Liver (tissue), 9 donors: ENCODE data around the gene FAM227B. TPM values are rescaled to one million over a fixed set of nuclear protein-coding genes. Genes with fewer than 3 reads are reported as not detected.

ENCODE experiments used
- DNase-seq: peaks from one replicate; pipeline ENCODE4 v3.0.0-alpha.2; 2017; ENCODE audit warnings: low spot score
- H3K27ac ChIP-seq, 2 donors: one replicate each; pipeline ENCODE4 v1.7.0; 2013; ENCODE audit warnings: inconsistent platforms in 2 of 2, low read length in 2 of 2, control low read depth in 1 of 2, low read depth in 1 of 2, mild to moderate bottlenecking in 1 of 2
- H3K27me3 ChIP-seq, 4 donors: one replicate each; pipeline versions ENCODE4 v1.6.1 to v1.7.0; 2013; ENCODE audit warnings: low read length in 3 of 4, inconsistent platforms in 1 of 4, mild to moderate bottlenecking in 1 of 4, moderate library complexity in 1 of 4; ENCODE audit not compliant: control insufficient read depth in 4 of 4, insufficient read depth in 4 of 4
- H3K36me3 ChIP-seq, 4 donors: one replicate each; pipeline versions ENCODE4 v1.6.1 to v1.7.0; 2013; ENCODE audit warnings: low read length in 3 of 4, mild to moderate bottlenecking in 3 of 4, low read depth in 1 of 4, moderate library complexity in 1 of 4; ENCODE audit not compliant: control insufficient read depth in 4 of 4, insufficient read depth in 3 of 4
- H3K4me1 ChIP-seq, 4 donors: one replicate each; pipeline versions ENCODE4 v1.6.1 to v1.7.0; 2013; ENCODE audit warnings: low read length in 3 of 4, mild to moderate bottlenecking in 3 of 4, moderate library complexity in 1 of 4; ENCODE audit not compliant: control insufficient read depth in 4 of 4, insufficient read depth in 4 of 4
- H3K4me3 ChIP-seq, 3 donors: one replicate each; pipeline versions ENCODE4 v1.6.1 to v1.7.0; 2013; ENCODE audit warnings: low read length in 3 of 3, control low read depth in 1 of 3, low read depth in 1 of 3, mild to moderate bottlenecking in 1 of 3
- H3K9ac ChIP-seq, 2 donors: one replicate each; pipeline ENCODE4 v1.7.0; 2013; ENCODE audit warnings: low read length in 2 of 2, mild to moderate bottlenecking in 2 of 2, moderate library complexity in 2 of 2, control low read depth in 1 of 2, low read depth in 1 of 2
- H3K9me3 ChIP-seq, 4 donors: one replicate each; pipeline versions ENCODE4 v1.6.1 to v1.7.0; 2013; ENCODE audit warnings: low read length in 3 of 4; ENCODE audit not compliant: control insufficient read depth in 4 of 4
- CTCF ChIP-seq: fragments of 150-350 bp; IDR thresholded peaks from 2 replicates; pipeline ENCODE4 v1.5.1; 2017; ENCODE audit warnings: improper control_type of control experiment, low read depth, low read length; ENCODE audit not compliant: missing input control
- FOXA1 ChIP-seq: IDR thresholded peaks from 2 replicates; pipeline ENCODE4 v1.6.1; 2016; ENCODE audit warnings: antibody characterized with exemption
- GABPA ChIP-seq, 2 donors: IDR thresholded peaks in 1 of 2; conservative IDR thresholded peaks in 1 of 2; 2 replicates each; pipeline ENCODE4 v1.6.1; 2016; ENCODE audit warnings: antibody characterized with exemption in 2 of 2, mild to moderate bottlenecking in 1 of 2, moderate library complexity in 1 of 2
- HNF4G ChIP-seq: IDR thresholded peaks from 2 replicates; pipeline ENCODE4 v1.6.1; 2016; ENCODE audit warnings: antibody characterized with exemption
- JUND ChIP-seq, 2 donors: IDR thresholded peaks; 2 replicates each; pipeline ENCODE4 v1.6.1; 2016; ENCODE audit warnings: antibody characterized with exemption in 2 of 2
- RAD21 ChIP-seq, 2 donors: IDR thresholded peaks; 2 replicates each; pipeline ENCODE4 v1.6.1; 2016; ENCODE audit warnings: antibody characterized with exemption in 2 of 2, mild to moderate bottlenecking in 2 of 2
- REST ChIP-seq: IDR thresholded peaks from 2 replicates; pipeline ENCODE4 v1.6.1; 2016; ENCODE audit warnings: antibody characterized with exemption, mild to moderate bottlenecking
- RXRA ChIP-seq, 2 donors: IDR thresholded peaks; 2 replicates each; pipeline ENCODE4 v1.6.1; 2017 to 2018; ENCODE audit warnings: antibody characterized with exemption in 2 of 2, mild to moderate bottlenecking in 1 of 2
- SP1 ChIP-seq: IDR thresholded peaks from 2 replicates; pipeline ENCODE4 v1.6.1; 2018; ENCODE audit warnings: antibody characterized with exemption, mild to moderate bottlenecking
- YY1 ChIP-seq: IDR thresholded peaks from 2 replicates; pipeline ENCODE4 v1.6.1; 2016; ENCODE audit warnings: antibody characterized with exemption, mild to moderate bottlenecking
- WGBS: extraction: QIAGEN DNeasy Blood & Tissue Kit; methylation state at CpG from one replicate; pipeline ENCODE4 v1.1.7; 2013; 5-methylcytosine and 5-hydroxymethylcytosine counted together
- polyA plus RNA-seq, 2 donors: library from polyadenylated mRNA; stranded (reverse) in 1 of 2; unstranded in 1 of 2; fragments of 200-250 nt in 1 of 2; fragments of >200 nt in 1 of 2; fragmentation: Nextera tagmentation in 1 of 2; extraction: Ambion mirVana in 1 of 2; gene quantifications; one replicate each; pipeline versions ENCODE4 v1.2.1 to v1.2.3, GENCODE V29; 2013 to 2015
- total RNA-seq, 2 donors: library from RNA; depleted of rRNA; stranded (reverse); fragments of >200 nt; gene quantifications; one replicate each; pipeline ENCODE4 v1.2.3, GENCODE V29; 2014
- TF ChIP-seq, protein P1 (sequence below): IDR thresholded peaks from 2 replicates; pipeline ENCODE4 v1.6.1; 2016; ENCODE audit warnings: antibody characterized with exemption
- donor health status: healthy.
- donor health status: healthy.
- donor health status: healthy.
- donor health status: healthy.
- donor health status: healthy.

The FAM227B gene
- total and polyA plus RNA-seq, 4 donors = 1.3 to 5.1 (median 3.8) TPM

- Histone ChIP-seq H3K4me1 (peaks cover 3 to 17% (median 4%) of the 10 kb centered on the region in 4 donors), H3K9ac (no peak overlapping the region), H3K4me3 (no peak overlapping the region), H3K9me3 (no peaks in the 10 kb centered on the region), H3K27ac (peak overlapping the region in 1 of 2 donors; percentile 13), H3K36me3 (no peaks in the 10 kb centered on the region), H3K27me3 (no peaks in the 10 kb centered on the region)
- no peak for TF ChIP-seq REST
- TF ChIP-seq SP1 = no peak
- no peak for TF ChIP-seq GABPA (IDR thresholded peaks at IDR 0.05 in 1 of 2, conservative IDR thresholded peaks at IDR 0.05 in 1 of 2)
- no peak for TF ChIP-seq RXRA (IDR thresholded peaks at IDR 0.05)
- no peak for TF ChIP-seq RAD21 (IDR thresholded peaks at IDR 0.05)
- TF ChIP-seq JUND (IDR thresholded peaks at IDR 0.05) = no peak
- no peak for TF ChIP-seq HNF4G
- no peak for TF ChIP-seq YY1
- no peak for DNase-seq
- 65% methylated on average over 3 of the region's 3 CpGs for WGBS
Observed at GRCh38 chr15:49467746-49468480, 152.7 kb downstream of the FAM227B start.

DNA sequence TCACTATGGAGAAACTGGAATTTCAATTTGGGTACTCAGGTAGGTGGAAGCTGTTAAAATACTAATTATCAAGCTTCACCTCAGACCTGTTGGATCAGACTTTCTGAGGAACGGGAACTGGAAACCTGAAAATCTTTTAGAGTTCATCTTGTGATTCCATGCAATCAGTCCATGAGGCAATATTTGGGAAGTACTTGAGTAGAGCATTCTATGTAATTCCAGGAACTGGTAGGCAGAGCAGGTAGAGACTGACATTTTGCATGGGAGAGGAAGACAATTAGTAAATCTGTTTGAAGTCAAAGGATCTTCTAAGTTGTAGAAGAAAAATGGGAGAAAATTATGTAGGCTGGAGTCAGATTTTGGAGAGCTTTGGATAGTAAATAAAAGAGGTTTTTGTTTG lies 154.5 kb downstream of the FAM227B start:
- no peaks in the 10 kb centered on the region for H3K36me3 ChIP-seq
- DNase-seq = no peak
- H3K4me3 ChIP-seq = peak overlapping the region in 1 of 3 donors; percentile 28
- WGBS = 62% methylated on average over 1 of the region's 1 CpG
- H3K9me3 ChIP-seq = no peaks in the 10 kb centered on the region
- H3K27me3 ChIP-seq = no peaks in the 10 kb centered on the region
- H3K4me1 ChIP-seq = peaks cover 3 to 16% (median 4%) of the 10 kb centered on the region in 4 donors
- no peak overlapping the region for H3K9ac ChIP-seq
- TF ChIP-seq YY1 (peak; percentile 13), CTCF (no peak)
- no peak overlapping the region for H3K27ac ChIP-seq

GRCh38 chr15:49464522-49464921 lies 156.1 kb downstream of the FAM227B start:
- no peaks in the 10 kb centered on the region for H3K27me3 ChIP-seq
- no peak for DNase-seq
- WGBS = 87% methylated on average over 3 of the region's 3 CpGs
- TF ChIP-seq, protein P1, sequence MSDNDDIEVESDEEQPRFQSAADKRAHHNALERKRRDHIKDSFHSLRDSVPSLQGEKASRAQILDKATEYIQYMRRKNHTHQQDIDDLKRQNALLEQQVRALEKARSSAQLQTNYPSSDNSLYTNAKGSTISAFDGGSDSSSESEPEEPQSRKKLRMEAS = no peak
- TF ChIP-seq SP1 (no peak), FOXA1 (no peak)
- H3K9me3 ChIP-seq = no peaks in the 10 kb centered on the region
- H3K4me3 ChIP-seq = no peak overlapping the region
- H3K27ac ChIP-seq = no peak overlapping the region
- no peak overlapping the region for H3K9ac ChIP-seq
- H3K4me1 ChIP-seq = peaks cover 3 to 16% (median 4%) of the 10 kb centered on the region in 4 donors
- no peaks in the 10 kb centered on the region for H3K36me3 ChIP-seq
